Spleen (tissue), 11 donors: ENCODE results near the gene ZDHHC17. TPM values are rescaled to one million over a fixed set of nuclear protein-coding genes. Genes with fewer than 3 reads are reported as not detected.

Experiments
- DNase-seq: peaks from one replicate; pipeline ENCODE4 v3.0.0-alpha.2; 2020
- H3K27ac ChIP-seq, 8 donors: fragments of 200-600 bp; sonication (generic) in 7 of 8; 1 replicate in 4 of 8; 2 replicates in 4 of 8; pipeline versions ENCODE4 v1.5.0 to v1.8.0; 2016 to 2021; ENCODE audit warnings: inconsistent platforms in 4 of 8, mild to moderate bottlenecking in 4 of 8, moderate library complexity in 1 of 8
- H3K27me3 ChIP-seq, 7 donors: fragments of 200-600 bp; sonication (generic) in 6 of 7; replicated peaks in 1 of 7; 1 replicate in 4 of 7; 2 replicates in 3 of 7; pipeline versions ENCODE4 v1.5.0 to v1.8.0; 2016 to 2021; ENCODE audit warnings: inconsistent platforms in 3 of 7, mild to moderate bottlenecking in 1 of 7
- H3K36me3 ChIP-seq, 6 donors: fragments of 200-600 bp; sonication (generic) in 5 of 6; 1 replicate in 4 of 6; 2 replicates in 2 of 6; pipeline versions ENCODE4 v1.5.0 to v1.8.0; 2016 to 2021; ENCODE audit warnings: inconsistent platforms in 2 of 6
- H3K4me1 ChIP-seq, 6 donors: fragments of 200-600 bp; sonication (generic) in 5 of 6; 1 replicate in 3 of 6; 2 replicates in 3 of 6; pipeline versions ENCODE4 v1.5.0 to v1.8.0; 2016 to 2021; ENCODE audit warnings: inconsistent platforms in 3 of 6
- H3K4me3 ChIP-seq, 8 donors: fragments of 200-600 bp; sonication (generic) in 7 of 8; 1 replicate in 4 of 8; 2 replicates in 4 of 8; pipeline versions ENCODE4 v1.5.0 to v1.8.0; 2016 to 2021; ENCODE audit warnings: inconsistent platforms in 4 of 8, mild to moderate bottlenecking in 4 of 8, moderate library complexity in 2 of 8
- H3K9me3 ChIP-seq, 8 donors: fragments of 200-600 bp; sonication (generic) in 7 of 8; 1 replicate in 4 of 8; 2 replicates in 4 of 8; pipeline versions ENCODE4 v1.5.0 to v1.8.0; 2016 to 2021; ENCODE audit warnings: inconsistent platforms in 4 of 8
- CTCF ChIP-seq, 11 experiments: fragments of 200-600 bp in 7 of 11; fragments of 450-650 bp in 4 of 11; sonication (generic) in 4 of 11; IDR thresholded peaks in 8 of 11; conservative IDR thresholded peaks in 3 of 11; 1 replicate in 7 of 11; 2 replicates in 4 of 11; pipeline versions ENCODE4 v1.4.0 to v1.8.0; 2016 to 2021; ENCODE audit warnings: antibody characterized with exemption in 11 of 11, inconsistent platforms in 4 of 11, mild to moderate bottlenecking in 1 of 11
- POLR2A ChIP-seq, 3 donors: fragments of 450-650 bp; IDR thresholded peaks; one replicate each; pipeline ENCODE4 v1.5.1; 2017; ENCODE audit warnings: antibody characterized with exemption in 3 of 3, mild to moderate bottlenecking in 1 of 3
- POLR2AphosphoS5 ChIP-seq, 3 donors: sonication (generic); formaldehyde crosslinking; IDR thresholded peaks; one replicate each; pipeline ENCODE4 v1.5.1; 2017; ENCODE audit warnings: antibody characterized with exemption in 3 of 3
- WGBS, 5 donors: extraction: QIAGEN DNeasy Blood & Tissue Kit in 3 of 5; methylation state at CpG; one replicate each; pipeline versions ENCODE4 v1.1.5 to v1.1.7; 2013 to 2018; 5-methylcytosine and 5-hydroxymethylcytosine counted together
- intact Hi-C: fragments of 100-400 bp; cut with DNase I; formaldehyde crosslinking; loops from one replicate; pipeline ENCODE4 v1.15.0; 2023; ENCODE audit warnings: low total_unique reads
- polyA plus RNA-seq, 3 donors: library from polyadenylated mRNA; stranded (reverse); fragments of 200-250 nt; gene quantifications; one replicate each; pipeline ENCODE4 v1.2.1, GENCODE V29; 2013
- total RNA-seq, 7 donors: library from RNA; depleted of rRNA in 3 of 7; stranded (reverse); fragments of >200 nt in 3 of 7; fragmentation: NEBNext Ultra II Directional in 4 of 7; extraction: Animal tissue kit (Norgen Biotek cat#: 25700) in 4 of 7; gene quantifications; one replicate each; pipeline versions ENCODE4 v1.1.0 to v1.2.1, GENCODE V29; 2016 to 2021
- donor health status: healthy with polysubstance abuse.
- donor health status: DM: no; HTN: no; CAD: no; lungs with moderate emphysema.
- donor health status: DM: no; HTN: no; CAD: no.
- donor health status: Bipolar disorder and iron deficiency.
- donor health status: healthy.
- donor health status: DM: no; HTN: no; CAD: no.
- donor health status: DM: yes; HTN: yes; CAD: no.

Gene ZDHHC17
- total and polyA plus RNA-seq, 10 donors: 10.1 to 69.4 (median 45.8) TPM

- Histone ChIP-seq H3K36me3 (peaks cover 0 to 55% (median 18%) of the 10 kb centered on the region in 6 donors), H3K27ac (no peak overlapping the region), H3K4me3 (no peak overlapping the region), H3K4me1 (no peaks in the 10 kb centered on the region), H3K9me3 (peaks cover 0 to 12% (median 11%) of the 10 kb centered on the region in 8 donors), H3K27me3 (no peaks in the 10 kb centered on the region)
- DNase-seq: no peak
- WGBS, 5 donors: 53 to 93% (median 77%) methylated on average over 3 of the region's 3 CpGs
- TF ChIP-seq POLR2A (IDR thresholded peaks at IDR 0.05) (no peak), CTCF (IDR thresholded peaks at IDR 0.05 in 8 of 11, conservative IDR thresholded peaks at IDR 0.05 in 3 of 11) (no peak), POLR2AphosphoS5 (IDR thresholded peaks at IDR 0.05) (no peak)
- intact Hi-C loops: no loop called here
Measured at GRCh38 chr12:76836633-76837032, 72.7 kb downstream of the ZDHHC17 start.

GRCh38 chr12:76847260-76847659 is 83.3 kb downstream of the ZDHHC17 start:
- Histone ChIP-seq H3K4me1 (no peaks in the 10 kb centered on the region), H3K27me3 (no peaks in the 10 kb centered on the region), H3K4me3 (no peak overlapping the region), H3K27ac (no peak overlapping the region), H3K36me3 (peaks cover 0 to 99% (median 58%) of the 10 kb centered on the region in 6 donors), H3K9me3 (no peaks in the 10 kb centered on the region)
- intact Hi-C loops: no loop called here
- TF ChIP-seq POLR2A (IDR thresholded peaks at IDR 0.05): no peak
- no peak for TF ChIP-seq CTCF (IDR thresholded peaks at IDR 0.05 in 8 of 11, conservative IDR thresholded peaks at IDR 0.05 in 3 of 11)
- no peak for TF ChIP-seq POLR2AphosphoS5 (IDR thresholded peaks at IDR 0.05)
- DNase-seq: no peak
- 92 to 96% (median 94%) methylated on average over 2 of the region's 2 CpGs for WGBS, 5 donors

GRCh38 chr12:76848132-76848531 is 84.2 kb downstream of the ZDHHC17 start:
- Histone ChIP-seq H3K27me3 (no peaks in the 10 kb centered on the region), H3K4me1 (no peaks in the 10 kb centered on the region), H3K4me3 (no peak overlapping the region), H3K27ac (no peak overlapping the region), H3K36me3 (peaks cover 0 to 99% (median 52%) of the 10 kb centered on the region in 6 donors), H3K9me3 (no peaks in the 10 kb centered on the region)
- intact Hi-C loops: no loop called here
- WGBS, 5 donors: 89 to 100% (median 91%) methylated on average over 2 of the region's 2 CpGs
- TF ChIP-seq POLR2AphosphoS5 (IDR thresholded peaks at IDR 0.05) (no peak), POLR2A (IDR thresholded peaks at IDR 0.05) (no peak), CTCF (IDR thresholded peaks at IDR 0.05 in 8 of 11, conservative IDR thresholded peaks at IDR 0.05 in 3 of 11) (no peak)
- no peak for DNase-seq

- Histone ChIP-seq H3K4me1 (no peaks in the 10 kb centered on the region), H3K27me3 (no peaks in the 10 kb centered on the region), H3K4me3 (no peak overlapping the region), H3K36me3 (peaks cover 0 to 94% (median 39%) of the 10 kb centered on the region in 6 donors), H3K9me3 (peaks cover 0 to 12% (median 9%) of the 10 kb centered on the region in 8 donors), H3K27ac (no peak overlapping the region)
- TF ChIP-seq POLR2AphosphoS5 (IDR thresholded peaks at IDR 0.05) (no peak), CTCF (IDR thresholded peaks at IDR 0.05 in 8 of 11, conservative IDR thresholded peaks at IDR 0.05 in 3 of 11) (no peak), POLR2A (IDR thresholded peaks at IDR 0.05) (no peak)
- DNase-seq: no peak
- intact Hi-C loops: no loop called here
- WGBS, 5 donors: 95 to 100% (median 98%) methylated on average over 1 of the region's 1 CpG
Measured at GRCh38 chr12:76852106-76852505, 88.2 kb downstream of the ZDHHC17 start.
